Measurements from ENCODE around the gene DDX20.
"Not testable (repeated sequence)": the region's sequence is repeated elsewhere in the genome, so short reads cannot be mapped to it uniquely, and the experiment has no call there.

DDX20 gene

GRCh38 chr1:111795401-111795800 is 39.7 kb downstream of the DDX20 start:
- DNase-seq: no peak

DNA sequence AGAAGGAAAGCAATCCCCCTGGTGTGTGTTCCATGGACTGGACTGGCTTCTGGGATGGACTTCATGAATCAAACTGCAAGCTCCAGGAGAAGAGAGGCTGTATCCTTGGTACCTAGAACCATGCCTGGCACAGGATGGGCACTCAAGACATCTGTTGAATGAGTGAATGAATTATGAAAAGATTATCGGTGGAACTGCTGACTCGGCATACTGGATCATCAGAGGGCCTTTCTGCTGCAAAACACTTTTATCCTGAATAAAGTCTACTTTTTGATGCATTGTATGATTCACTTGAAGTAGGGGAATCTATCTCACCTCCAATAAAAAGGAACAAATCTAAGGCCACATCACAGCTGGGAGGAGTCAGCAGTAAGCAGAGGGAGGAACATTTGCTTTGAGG is 42.9 kb downstream of the DDX20 start:
- no peak for DNase-seq

DNA sequence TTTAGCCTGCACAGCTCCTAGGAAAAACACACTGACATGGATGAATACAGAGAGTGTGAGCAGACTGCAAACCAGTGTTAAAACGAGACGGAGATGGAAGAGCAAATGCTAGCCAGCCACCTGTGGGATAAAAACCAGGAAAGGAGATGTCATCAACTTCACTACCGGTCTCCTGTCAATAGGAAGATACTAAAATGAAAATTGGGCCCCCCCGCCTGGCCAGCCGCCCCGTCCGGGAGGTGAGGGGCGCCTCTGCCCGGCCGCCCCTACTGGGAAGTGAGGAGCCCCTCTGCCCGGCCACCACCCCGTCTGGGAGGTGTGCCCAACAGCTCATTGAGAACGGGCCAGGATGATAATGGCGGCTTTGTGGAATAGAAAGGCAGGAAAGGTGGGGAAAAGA is 44.0 kb downstream of the DDX20 start:
- DNase-seq: not testable (repeated sequence)

- no peak for DNase-seq
These were observed 45.6 kb downstream of the DDX20 start for GRCh38 chr1:111801071-111801850.

DNA sequence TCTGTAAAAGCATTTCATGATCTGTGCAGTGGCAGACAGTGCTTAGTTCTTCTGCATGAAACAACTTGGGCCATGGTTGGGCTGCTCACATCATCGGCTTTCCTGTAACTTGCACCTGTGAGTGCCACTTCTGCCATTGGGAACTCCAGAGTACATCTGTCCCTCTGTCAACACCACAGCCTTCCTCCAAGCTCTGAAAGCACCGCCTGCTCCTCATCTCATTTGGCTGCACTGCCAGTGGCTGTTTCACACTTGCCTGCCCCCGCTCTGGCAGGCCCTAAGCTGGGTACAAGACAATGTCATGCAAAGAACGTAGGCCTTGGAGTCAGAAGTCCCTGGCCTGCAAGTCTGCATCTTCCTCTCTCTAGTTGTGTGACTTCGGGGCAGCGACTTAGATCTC is 46.4 kb downstream of the DDX20 start:
- no peak for DNase-seq

DNA sequence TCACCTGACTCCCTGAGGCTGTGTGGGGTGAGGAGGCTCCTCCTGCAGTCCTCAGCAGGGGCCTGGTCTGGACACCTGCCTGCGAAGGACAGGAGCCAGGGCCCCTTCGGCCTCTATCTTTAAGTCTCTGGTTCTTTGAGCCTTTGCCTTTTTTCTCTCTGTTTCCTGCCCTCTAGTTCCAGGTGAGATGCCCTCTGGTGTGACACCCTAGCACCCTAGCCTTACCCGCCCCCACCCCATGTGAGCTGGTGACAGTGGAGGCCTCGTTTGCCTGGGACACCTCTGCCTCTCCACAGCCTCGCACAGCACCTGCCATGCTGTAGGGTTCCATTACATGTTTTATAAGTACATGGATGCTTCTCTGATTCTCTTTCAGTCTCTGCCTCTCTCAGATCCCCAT is 47.3 kb downstream of the DDX20 start:
- no peak for DNase-seq

GRCh38 chr1:111803951-111804350 is 48.2 kb downstream of the DDX20 start:
- no peak for DNase-seq

- no peak for DNase-seq
These were observed 49.1 kb downstream of the DDX20 start for GRCh38 chr1:111804776-111805175.

GRCh38 chr1:111805251-111805650 is 49.5 kb downstream of the DDX20 start:
- no peak for DNase-seq

- no peak for DNase-seq
These were observed 56.2 kb downstream of the DDX20 start for GRCh38 chr1:111811891-111812290.

DNA sequence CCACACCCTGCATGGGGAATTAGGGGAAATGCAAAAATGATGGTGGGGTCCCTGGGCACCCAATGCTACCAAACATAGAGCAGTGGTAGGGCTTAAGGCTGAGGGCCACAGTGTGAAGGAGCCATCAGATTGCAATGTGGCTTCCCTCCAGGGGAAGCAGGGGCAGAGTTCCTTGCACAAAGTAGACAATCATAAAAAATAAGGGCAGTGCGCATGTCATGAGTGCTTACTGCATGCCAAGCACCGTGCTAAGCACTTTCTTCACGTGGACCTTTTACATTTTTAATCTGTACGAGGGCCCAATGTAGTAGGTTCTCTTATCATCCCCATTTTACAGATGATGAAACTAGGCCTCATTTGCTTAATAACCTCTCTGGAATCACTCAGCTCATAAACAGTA is 56.6 kb downstream of the DDX20 start:
- DNase-seq: no peak

DNA sequence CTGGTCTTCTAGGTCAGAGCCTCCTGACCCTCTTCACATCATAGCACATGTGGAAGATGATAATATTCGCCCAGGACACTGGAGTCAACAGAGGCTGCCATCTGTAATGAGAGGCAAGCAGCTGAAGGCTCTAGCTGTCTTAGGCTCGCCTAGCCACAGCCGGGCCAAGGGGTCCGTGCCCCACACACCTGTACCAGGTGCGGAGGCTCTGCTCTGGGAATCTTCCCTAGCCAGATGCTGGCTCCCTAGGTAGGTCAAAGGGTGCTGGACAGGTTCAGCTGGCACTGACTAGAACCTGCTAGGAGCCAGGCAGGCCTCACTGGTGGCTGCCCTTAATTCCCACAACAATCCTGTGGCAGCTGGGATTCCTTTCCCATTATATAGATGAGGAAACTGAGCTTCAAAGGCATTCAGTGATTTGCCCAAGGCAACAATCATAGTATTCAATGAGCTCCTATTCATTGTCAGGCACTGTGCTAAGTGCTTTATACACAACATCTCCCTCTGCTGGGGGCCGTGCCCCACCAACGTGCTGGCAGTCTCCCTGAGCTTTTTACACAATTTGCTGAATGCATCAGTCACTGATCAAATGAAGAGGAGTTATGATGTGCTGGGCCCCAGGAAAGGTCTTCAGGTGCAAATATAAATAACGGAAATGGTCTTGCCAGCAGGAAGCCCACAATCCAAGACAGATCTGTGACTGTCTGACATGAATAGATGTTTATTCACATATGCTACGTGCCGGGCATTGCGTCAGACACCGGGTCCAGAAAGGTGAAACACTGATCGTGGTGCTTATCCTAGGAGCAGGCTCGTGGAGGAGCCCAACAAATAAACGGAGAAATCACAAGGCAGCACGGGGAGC is 58.0 kb downstream of the DDX20 start:
- DNase-seq: no peak

GRCh38 chr1:111814305-111814628 is 58.6 kb downstream of the DDX20 start:
- no peak for DNase-seq

- DNase-seq: no peak
These were observed 58.9 kb downstream of the DDX20 start for GRCh38 chr1:111814642-111815041.
